ENCODE data around the gene GMFB. TPM values are rescaled to one million over a fixed set of nuclear protein-coding genes. Genes with fewer than 3 reads are reported as not detected.

The GMFB gene
- total and polyA plus RNA-seq, 2 experiments from 2014 or later = 56.5 to 88.3 TPM

GRCh38 chr14:54435500-54435981, 53.2 kb downstream of the GMFB start:
- H3K27ac ChIP-seq (ENCODE audit: low read depth) = no peak overlapping the region
- H3K27ac Mint-ChIP-seq = no peak overlapping the region
- peaks cover 22% of the 10 kb centered on the region for H4K20me1 ChIP-seq (replicated peaks; ENCODE audit: insufficient read depth)
- TF ChIP-seq ZNF331 (CRISPR knock-in tag; IDR thresholded peaks at IDR 0.05; ENCODE audit: low read depth) (no peak), STAT1 (IDR thresholded peaks at IDR 0.05; ENCODE audit: unreplicated experiment) (no peak), ZNF462 (CRISPR knock-in tag; IDR thresholded peaks at IDR 0.05) (no peak), EZH2 (IDR thresholded peaks at IDR 0.05; ENCODE audit: low read depth, unreplicated experiment) (no peak), CREB1 (CRISPR knock-in tag; IDR thresholded peaks at IDR 0.05; ENCODE audit: low read depth) (no peak), NANOG (IDR thresholded peaks at IDR 0.05; ENCODE audit: borderline replicate concordance) (no peak), POLR2AphosphoS5 (IDR thresholded peaks at IDR 0.05; ENCODE audit: low read depth) (no peak), REST (IDR thresholded peaks at IDR 0.05; ENCODE audit: unreplicated experiment) (no peak), ZNF114 (CRISPR knock-in tag; IDR thresholded peaks at IDR 0.05) (no peak), JUNB (IDR thresholded peaks at IDR 0.05; ENCODE audit: unreplicated experiment) (no peak), CTCF (conservative IDR thresholded peaks at IDR 0.05; ENCODE audit: low read depth in 2 of 2) (no peak), EZH2phosphoT487 (IDR thresholded peaks at IDR 0.05; ENCODE audit: unreplicated experiment) (no peak)
- H2AFZ ChIP-seq = no peak overlapping the region
- DNase-seq (ENCODE audit: low spot score) (no peak), ATAC-seq (no peak)
- H3K79me2 ChIP-seq (replicated peaks; ENCODE audit: insufficient read depth) = peaks cover 100% of the 10 kb centered on the region
- H3K27me3 ChIP-seq (ENCODE audit: insufficient read depth) = no peaks in the 10 kb centered on the region
- peaks cover 46% of the 10 kb centered on the region for H3K36me3 Mint-ChIP-seq (ENCODE audit: low read depth)
- peaks cover 61% of the 10 kb centered on the region for H3K4me1 Mint-ChIP-seq
- H3K4me3 ChIP-seq = no peak overlapping the region
- 0 out of 2 replicates have a peak, but pooled peaks cover 2% of the 10 kb centered on the region for H3F3A ChIP-seq (replicated peaks; ENCODE audit: low read depth)
- no peak overlapping the region for H3K4me3 Mint-ChIP-seq
- peaks cover 4% of the 10 kb centered on the region for H3K27me3 Mint-ChIP-seq (ENCODE audit: insufficient read depth, low read depth, poor library complexity)
- H3K9me3 Mint-ChIP-seq = no peaks in the 10 kb centered on the region; the same call in 2 of the 3 replicates
- no peak overlapping the region for H3K4me2 ChIP-seq
- no peaks in the 10 kb centered on the region for H3K9me2 ChIP-seq (ENCODE audit: insufficient read depth)
- H3K4me1 ChIP-seq (ENCODE audit: insufficient read depth) = peaks cover 44% of the 10 kb centered on the region
- H3K36me3 ChIP-seq (ENCODE audit: insufficient read depth) = peaks cover 3% of the 10 kb centered on the region

Data from GM23338 (cell line).